Rectal smooth muscle tissue (tissue), 1 donor: Measurements from ENCODE around the gene URAD.
"Not testable (repeated sequence)": the region's sequence is repeated elsewhere in the genome, so short reads cannot be mapped to it uniquely, and the experiment has no call there.

ENCODE experiments used
- H3K27ac ChIP-seq: one replicate; pipeline ENCODE4 v1.7.0; 2013; ENCODE audit warnings: low read depth, low read length, inconsistent platforms
- H3K27me3 ChIP-seq: one replicate; pipeline ENCODE4 v1.7.0; 2013; ENCODE audit warnings: low read length; ENCODE audit not compliant: control insufficient read depth, insufficient read depth
- H3K36me3 ChIP-seq: one replicate; pipeline ENCODE4 v1.7.0; 2013; ENCODE audit warnings: low read length; ENCODE audit not compliant: control insufficient read depth, insufficient read depth
- H3K4me1 ChIP-seq: one replicate; pipeline ENCODE4 v1.7.0; 2013; ENCODE audit warnings: low read length; ENCODE audit not compliant: control insufficient read depth, insufficient read depth
- H3K4me3 ChIP-seq: one replicate; pipeline ENCODE4 v1.7.0; 2013; ENCODE audit warnings: low read length
- H3K9ac ChIP-seq: one replicate; pipeline ENCODE4 v1.7.0; 2013; ENCODE audit warnings: low read length

URAD gene

GRCh38 chr13:27988520-27988919, at the start of gene URAD:
TSS of gene URAD (minus strand) at chr13:27988693. CDS start at chr13:27988637, 56 bp downstream.
- Histone ChIP-seq H3K36me3 (no peaks in the 10 kb centered on the region), H3K27me3 (peaks cover 3% of the 10 kb centered on the region), H3K9ac (no peak within 1 kb of the TSS), H3K4me3 (no peak within 1 kb of the TSS), H3K4me1 (no peaks in the 10 kb centered on the region), H3K27ac (no peak within 1 kb of the TSS)

- Histone ChIP-seq H3K36me3 (no peaks in the 10 kb centered on the region), H3K9ac (no peak overlapping the region), H3K4me1 (no peaks in the 10 kb centered on the region), H3K27ac (no peak overlapping the region), H3K4me3 (no peak overlapping the region), H3K27me3 (no peaks in the 10 kb centered on the region)
These were observed 48.9 kb upstream of the URAD start for GRCh38 chr13:28037399-28037798.

GRCh38 chr13:28035146-28035782, 46.8 kb upstream of the URAD start:
- H3K36me3 ChIP-seq, result no peaks in the 10 kb centered on the region
- no peak overlapping the region for H3K27ac ChIP-seq
- H3K27me3 ChIP-seq, result no peaks in the 10 kb centered on the region

GRCh38 chr13:28033894-28034655, 45.6 kb upstream of the URAD start:
- H3K27me3 ChIP-seq, result no peaks in the 10 kb centered on the region
- no peak overlapping the region for H3K4me3 ChIP-seq
- H3K36me3 ChIP-seq, result no peaks in the 10 kb centered on the region
- H3K9ac ChIP-seq, result no peak overlapping the region
- H3K27ac ChIP-seq, result no peak overlapping the region
- H3K4me1 ChIP-seq, result no peaks in the 10 kb centered on the region

More at GRCh38 chr13:28035146-28035782, 46.8 kb upstream of the URAD start:
- Histone ChIP-seq H3K4me1 (no peaks in the 10 kb centered on the region), H3K9ac (no peak overlapping the region), H3K4me3 (no peak overlapping the region)

GRCh38 chr13:28032438-28032837, 43.9 kb upstream of the URAD start:
- not testable (repeated sequence) for H3K9ac ChIP-seq, H3K27me3 ChIP-seq, H3K36me3 ChIP-seq, H3K27ac ChIP-seq, H3K4me1 ChIP-seq, H3K4me3 ChIP-seq

- Histone ChIP-seq H3K27me3 (no peaks in the 10 kb centered on the region), H3K27ac (no peak overlapping the region), H3K4me1 (no peaks in the 10 kb centered on the region), H3K9ac (no peak overlapping the region), H3K4me3 (no peak overlapping the region), H3K36me3 (no peaks in the 10 kb centered on the region)
These were observed 43.4 kb upstream of the URAD start for GRCh38 chr13:28031896-28032288.

GRCh38 chr13:28031220-28031895, 42.9 kb upstream of the URAD start:
- no peaks in the 10 kb centered on the region for H3K27me3 ChIP-seq
- no peak overlapping the region for H3K27ac ChIP-seq

GRCh38 chr13:28027607-28028364, 39.3 kb upstream of the URAD start:
- no peaks in the 10 kb centered on the region for H3K27me3 ChIP-seq
- no peaks in the 10 kb centered on the region for H3K36me3 ChIP-seq
- no peak overlapping the region for H3K27ac ChIP-seq
- H3K4me3 ChIP-seq, result no peak overlapping the region
- H3K9ac ChIP-seq, result no peak overlapping the region
- no peaks in the 10 kb centered on the region for H3K4me1 ChIP-seq

More at GRCh38 chr13:28031220-28031895, 42.9 kb upstream of the URAD start:
- no peaks in the 10 kb centered on the region for H3K4me1 ChIP-seq
- no peaks in the 10 kb centered on the region for H3K36me3 ChIP-seq
- H3K4me3 ChIP-seq, result no peak overlapping the region
- H3K9ac ChIP-seq, result no peak overlapping the region

GRCh38 chr13:28027071-28027470, 38.6 kb upstream of the URAD start:
- Histone ChIP-seq H3K4me1 (no peaks in the 10 kb centered on the region), H3K4me3 (no peak overlapping the region), H3K36me3 (no peaks in the 10 kb centered on the region), H3K27ac (no peak overlapping the region), H3K27me3 (no peaks in the 10 kb centered on the region), H3K9ac (no peak overlapping the region)

GRCh38 chr13:28026508-28026907, 38.0 kb upstream of the URAD start:
- H3K9ac ChIP-seq, result no peak overlapping the region
- H3K27me3 ChIP-seq, result no peaks in the 10 kb centered on the region
- no peaks in the 10 kb centered on the region for H3K4me1 ChIP-seq
- H3K27ac ChIP-seq, result no peak overlapping the region
- no peaks in the 10 kb centered on the region for H3K36me3 ChIP-seq
- no peak overlapping the region for H3K4me3 ChIP-seq

GRCh38 chr13:28022848-28023518, 34.5 kb upstream of the URAD start:
- no peak overlapping the region for H3K9ac ChIP-seq
- no peaks in the 10 kb centered on the region for H3K27me3 ChIP-seq
- H3K4me3 ChIP-seq, result no peak overlapping the region
- H3K27ac ChIP-seq, result no peak overlapping the region
- no peaks in the 10 kb centered on the region for H3K36me3 ChIP-seq
- H3K4me1 ChIP-seq, result no peaks in the 10 kb centered on the region

- H3K27me3 ChIP-seq, result peaks cover 3% of the 10 kb centered on the region
- no peak overlapping the region for H3K27ac ChIP-seq
- H3K9ac ChIP-seq, result no peak overlapping the region
- no peaks in the 10 kb centered on the region for H3K4me1 ChIP-seq
- H3K4me3 ChIP-seq, result no peak overlapping the region
- no peaks in the 10 kb centered on the region for H3K36me3 ChIP-seq
These were observed 25.8 kb upstream of the URAD start for GRCh38 chr13:28014301-28014700.
